IPS-NIHi11 (cell line): ENCODE data around the gene EPS8L2.

Experiments used
- DNase-seq: peaks from one replicate; pipeline ENCODE4 v3.0.0; 2012; ENCODE audit warnings: mixed read lengths, low spot score

The EPS8L2 gene

DNA sequence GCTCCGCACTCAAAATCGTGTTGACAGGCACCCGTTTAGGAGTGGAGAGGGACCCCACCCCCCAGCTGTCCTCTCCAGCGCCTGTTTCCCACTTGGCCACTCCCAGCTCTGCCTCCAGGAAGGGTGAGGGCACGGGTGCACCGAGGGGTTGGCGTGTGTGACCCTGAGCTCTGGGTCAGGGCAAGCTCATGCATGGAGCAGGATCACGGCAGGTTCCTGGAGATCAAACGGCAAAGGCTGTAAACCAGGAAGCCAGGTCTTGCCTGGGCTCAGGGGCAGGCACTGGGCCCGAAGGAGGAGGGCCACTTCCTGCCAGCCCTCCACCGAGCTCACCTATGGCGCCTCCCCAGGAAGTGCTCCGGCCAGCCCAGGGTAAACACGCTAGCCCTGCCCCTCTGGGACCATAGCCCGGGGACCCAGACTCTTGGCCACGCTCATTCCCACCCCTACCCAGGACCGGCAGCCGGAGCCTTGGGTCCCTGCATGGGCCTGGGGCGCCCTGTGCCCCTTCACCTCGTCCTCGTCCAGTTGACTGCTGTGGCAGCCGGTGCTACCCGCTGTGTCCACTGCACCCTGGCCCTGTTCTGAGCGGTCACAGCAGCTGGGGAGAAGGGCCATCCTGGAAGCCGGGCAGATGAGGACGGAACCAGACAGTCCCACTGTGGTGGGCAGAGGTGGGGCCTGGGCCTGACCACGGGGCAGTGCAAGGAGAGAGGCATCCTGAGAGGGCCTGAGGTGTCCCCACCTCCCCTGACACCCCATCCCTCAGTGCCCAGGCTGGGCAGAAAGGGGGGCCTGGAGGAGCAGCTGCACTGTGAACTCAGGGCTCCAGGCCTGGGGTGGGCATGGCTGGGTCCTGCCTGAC is 1.0 kb upstream of the EPS8L2 start:
- DNase-seq, result no peak

- DNase-seq, result no peak
These were observed 467 bp downstream of the EPS8L2 start for GRCh38 chr11:706439-706956.

DNA sequence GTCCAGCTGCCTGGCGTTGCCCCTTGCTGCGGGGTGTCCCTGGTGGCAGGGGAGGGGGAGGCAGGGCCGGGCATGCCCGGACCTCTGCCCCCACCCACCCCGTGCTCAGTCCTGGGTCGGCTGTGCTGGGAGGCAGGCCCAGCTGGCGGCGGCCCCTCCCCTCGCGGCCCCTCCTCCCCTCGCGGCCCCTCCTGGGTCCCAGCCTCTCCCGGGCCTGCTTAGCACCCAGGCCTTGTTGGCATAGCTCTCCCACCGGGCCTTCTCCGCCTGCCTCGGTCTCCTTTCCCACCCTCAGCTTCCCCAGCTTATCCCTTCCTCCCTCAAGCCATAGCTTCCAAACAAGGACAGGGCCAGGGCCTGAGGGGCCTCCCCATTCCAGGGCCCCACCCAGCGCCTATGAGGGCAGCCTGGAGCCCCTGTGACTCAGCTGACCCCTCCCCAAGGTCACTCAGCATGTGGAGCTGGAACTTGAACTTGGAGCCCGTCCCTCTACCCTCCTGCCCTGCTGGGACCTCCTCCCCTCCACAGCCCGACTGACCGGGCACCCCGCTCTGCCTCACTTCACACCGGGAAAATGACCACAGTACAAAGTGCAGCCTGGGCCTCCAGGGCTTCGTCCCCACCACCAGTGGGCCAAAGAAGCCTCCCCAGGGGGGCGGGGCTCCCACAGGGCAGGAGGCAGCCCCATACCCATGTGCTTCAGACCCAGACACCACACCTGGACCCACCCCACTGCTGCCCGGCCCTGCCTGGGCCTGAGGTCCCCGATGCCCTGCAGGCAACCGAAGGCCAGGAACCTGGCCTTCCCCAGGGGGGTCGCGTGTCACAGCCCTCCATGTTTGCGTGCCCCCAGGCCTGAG is 1.2 kb downstream of the EPS8L2 start:
- peak; percentile 73 for DNase-seq

- peak; percentile 49 for DNase-seq
These were observed 1.9 kb downstream of the EPS8L2 start for GRCh38 chr11:707817-708420.

- DNase-seq, result peak; percentile 7
These were observed 2.5 kb downstream of the EPS8L2 start for GRCh38 chr11:708511-708910.

DNA sequence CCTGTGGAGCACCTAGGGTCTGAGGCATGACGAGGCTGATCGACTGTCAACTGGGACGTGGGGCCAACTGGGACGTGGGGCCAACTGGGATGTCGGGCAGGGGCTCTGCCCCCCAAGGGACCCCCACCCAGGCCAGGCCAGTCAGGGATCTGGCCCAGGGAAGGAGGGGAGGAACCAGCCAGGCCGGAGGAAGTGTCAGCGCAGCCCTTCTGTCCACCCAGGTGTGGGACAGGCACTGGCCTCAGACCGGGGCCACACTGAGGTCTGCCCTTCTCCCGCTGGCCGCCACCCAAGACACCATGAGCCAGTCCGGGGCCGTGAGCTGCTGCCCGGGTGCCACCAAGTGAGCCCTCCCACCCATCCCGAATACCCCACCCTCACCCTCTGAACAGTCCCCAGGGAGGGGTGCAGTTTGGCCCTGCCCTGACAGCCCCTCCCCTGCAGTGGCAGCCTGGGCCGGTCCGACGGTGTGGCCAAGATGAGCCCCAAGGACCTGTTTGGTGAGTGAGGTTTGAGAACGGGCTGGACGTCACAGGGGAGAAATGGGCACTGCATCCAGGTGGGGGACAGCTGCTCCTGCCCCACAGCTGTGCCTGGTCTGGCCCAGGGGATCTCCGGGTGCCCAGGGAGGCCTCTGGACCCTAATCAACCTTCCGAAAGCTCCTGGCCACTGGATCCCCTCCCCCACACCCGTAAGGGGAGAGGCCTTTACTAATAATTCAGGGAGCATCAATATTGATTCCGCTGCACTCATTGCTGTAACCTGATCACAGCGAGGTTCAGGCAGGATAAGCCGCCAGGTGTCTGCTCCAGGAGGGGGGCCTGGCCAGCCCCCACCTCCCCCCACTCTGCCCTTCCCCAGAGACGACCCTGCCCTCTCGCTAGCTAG is 3.3 kb downstream of the EPS8L2 start:
- peak; percentile 17 for DNase-seq

DNA sequence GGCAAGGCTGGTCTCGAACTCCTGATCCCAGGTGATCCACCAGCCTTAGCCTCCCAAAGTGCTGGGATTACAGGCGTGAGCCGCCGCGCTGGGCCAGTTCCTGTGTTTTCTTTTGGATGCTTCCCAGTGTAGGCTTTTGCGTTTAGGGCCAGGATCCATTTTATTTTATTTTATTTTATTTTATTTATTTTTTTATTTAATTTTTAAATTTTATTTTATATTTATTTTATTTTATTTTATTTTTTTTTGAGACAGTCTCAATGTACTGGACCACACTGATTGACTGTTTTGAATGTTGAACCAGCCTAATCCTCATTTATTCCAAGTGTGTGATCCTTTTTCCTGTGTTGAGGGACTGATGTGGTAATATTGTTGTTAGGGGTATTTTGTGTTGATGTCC is 8.4 kb downstream of the EPS8L2 start:
- peak; percentile 1 for DNase-seq

- DNase-seq, result peak; percentile 11
These were observed 13.4 kb downstream of the EPS8L2 start for GRCh38 chr11:719214-720016.

DNA sequence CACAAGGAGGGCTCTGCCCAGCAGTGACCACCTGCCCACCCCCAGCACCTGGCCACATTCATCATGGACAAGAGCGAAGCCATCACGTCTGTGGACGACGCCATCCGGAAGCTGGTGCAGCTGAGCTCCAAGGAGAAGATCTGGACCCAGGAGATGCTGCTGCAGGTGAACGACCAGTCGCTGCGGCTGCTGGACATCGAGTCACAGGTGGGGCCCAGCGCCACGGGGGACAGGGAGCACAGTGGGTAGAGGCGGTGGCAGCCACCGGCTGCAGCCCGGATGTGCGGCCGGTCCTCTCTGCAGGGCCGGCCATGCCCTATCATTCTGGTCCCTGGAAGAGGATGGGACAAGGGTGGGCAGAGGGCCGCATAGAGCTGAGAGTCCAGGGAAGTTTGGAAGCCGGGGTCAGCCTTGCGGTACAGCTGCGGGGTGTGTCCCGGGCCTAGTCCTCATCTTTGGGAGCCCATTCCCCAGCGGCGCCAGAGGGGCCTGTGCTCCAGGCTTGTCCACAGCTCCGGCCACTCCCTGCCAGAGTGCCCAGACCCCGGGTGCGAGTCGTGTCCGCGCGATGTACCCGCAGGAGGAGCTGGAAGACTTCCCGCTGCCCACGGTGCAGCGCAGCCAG is 14.1 kb downstream of the EPS8L2 start:
- no peak for DNase-seq

- DNase-seq, result peak; percentile 95
These were observed 14.7 kb downstream of the EPS8L2 start for GRCh38 chr11:720642-721246.

DNA sequence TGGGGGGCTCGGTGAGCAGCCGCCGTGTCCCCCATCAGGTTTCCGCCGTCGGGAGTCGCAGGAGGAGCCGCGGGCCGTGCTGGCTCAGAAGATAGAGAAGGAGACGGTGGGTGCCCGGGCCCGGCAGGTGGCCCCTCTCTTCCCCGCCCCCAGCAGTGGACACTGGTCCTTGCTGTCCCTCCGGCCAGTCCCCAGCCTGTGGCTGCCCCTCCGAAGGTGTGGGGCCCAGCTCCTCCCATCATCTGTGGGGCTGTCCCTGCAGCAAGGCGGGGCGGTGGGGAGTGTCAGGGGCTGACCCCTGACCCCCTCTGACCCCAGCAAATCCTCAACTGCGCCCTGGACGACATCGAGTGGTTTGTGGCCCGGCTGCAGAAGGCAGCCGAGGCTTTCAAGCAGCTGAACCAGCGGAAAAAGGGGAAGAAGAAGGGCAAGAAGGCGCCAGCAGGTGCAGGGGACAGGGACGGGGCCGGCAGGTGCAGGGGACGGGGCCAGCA is 15.3 kb downstream of the EPS8L2 start:
- peak; percentile 4 for DNase-seq

GRCh38 chr11:721741-722345 is 15.8 kb downstream of the EPS8L2 start:
- DNase-seq, result peak; percentile 9

GRCh38 chr11:722346-722811 is 16.3 kb downstream of the EPS8L2 start:
- DNase-seq, result peak; percentile 4

- DNase-seq, result peak; percentile 10
These were observed 17.3 kb downstream of the EPS8L2 start for GRCh38 chr11:723120-723883.

GRCh38 chr11:724049-724777 is 18.2 kb downstream of the EPS8L2 start:
- DNase-seq, result peak; percentile 14

DNA sequence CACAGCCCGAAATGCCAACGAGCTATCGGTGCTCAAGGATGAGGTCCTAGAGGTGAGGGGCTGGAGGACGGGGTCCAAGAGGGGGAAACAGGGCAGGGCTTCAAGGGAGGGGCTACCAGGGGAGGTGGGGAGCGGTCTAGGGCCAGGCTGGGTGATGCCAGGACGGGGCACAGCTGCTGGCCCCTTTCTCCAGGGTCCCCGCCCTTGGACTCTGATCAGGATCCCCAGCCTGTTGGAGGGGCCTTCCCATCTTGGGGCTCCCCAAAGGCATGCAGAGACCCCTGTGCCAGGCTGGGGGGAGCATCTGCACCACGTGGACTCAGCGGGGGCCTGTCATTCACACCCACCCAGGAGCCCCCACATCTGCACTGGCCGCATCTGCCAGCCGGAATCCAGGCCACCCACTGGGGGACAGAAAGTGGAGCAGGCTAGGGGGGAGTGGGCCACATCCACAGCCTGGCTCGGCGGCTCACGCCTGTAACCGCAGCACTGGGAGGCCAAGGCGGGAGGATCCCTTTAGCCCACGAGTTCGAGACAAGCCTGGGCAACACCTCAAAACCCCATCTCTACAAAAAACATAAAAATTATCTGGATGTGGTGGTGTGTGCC is 18.9 kb downstream of the EPS8L2 start:
- DNase-seq, result peak; percentile 2
